ENCODE results near the gene PRR14L. TPM values are rescaled to one million over a fixed set of nuclear protein-coding genes. Genes with fewer than 3 reads are reported as not detected.
"Not testable (repeated sequence)": the region's sequence is repeated elsewhere in the genome, so short reads cannot be mapped to it uniquely, and the experiment has no call there.

PRR14L gene
- total RNA-seq, 2 experiments from 2014 or later = 45.2 to 45.6 TPM

DNA sequence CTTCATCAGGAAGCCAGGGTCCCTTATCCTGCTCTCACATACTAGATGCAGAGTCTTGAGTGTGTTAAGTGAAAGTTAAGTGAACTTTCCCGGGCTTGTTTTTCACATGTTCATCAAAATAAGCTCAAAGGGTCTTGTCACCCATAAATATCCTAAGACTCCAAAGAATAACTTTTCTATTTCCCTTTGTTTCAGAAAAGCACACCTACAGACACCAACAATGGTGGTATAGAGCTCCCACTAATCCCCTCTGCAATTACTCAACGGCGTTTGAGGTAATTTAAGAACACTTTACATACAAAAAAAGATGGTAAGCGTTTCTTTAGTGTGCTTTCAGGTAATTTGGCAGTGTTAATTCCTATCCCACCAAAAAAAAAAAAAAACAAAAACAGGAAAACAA is 2.5 kb downstream of the PRR14L start:
- POLR2A ChIA-PET = no interaction called here
- CTCF ChIA-PET = no interaction called here

DNA sequence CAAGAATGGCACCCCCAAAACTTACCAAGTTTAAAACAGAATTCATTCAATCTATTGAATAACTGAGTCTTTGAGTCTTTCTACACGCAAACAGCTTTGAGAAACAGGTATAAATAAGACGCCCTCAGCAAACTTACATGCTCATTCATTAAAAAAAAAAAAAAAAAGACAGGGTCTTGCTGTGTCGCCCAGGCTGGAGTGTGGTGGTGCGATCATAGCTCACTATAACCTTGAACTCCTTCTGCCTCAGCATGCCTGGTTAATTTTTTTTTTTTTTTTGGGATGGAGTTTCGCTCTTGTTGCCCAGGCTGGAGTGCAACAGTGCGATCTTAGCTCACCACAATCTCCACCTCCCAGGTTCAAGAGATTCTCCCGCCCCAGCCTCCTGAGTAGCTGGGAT is 6.1 kb downstream of the PRR14L start:
- CTCF ChIA-PET = interaction anchor here (0.7 to 1.2 kb wide), 2 partner anchors 10 to 303 kb away, joined by 3 read pairs; partner anchors contain the start of gene DEPDC5
- POLR2A ChIA-PET = interaction anchor here (0.6 kb wide), 1 partner anchor 63 kb away, joined by 3 read pairs; no protein-coding TSS in a partner anchor

- ChIA-PET CTCF (interaction anchor here (1.2 kb wide), 1 partner anchor 11 kb away, joined by 3 read pairs; the partner anchor contains the start of gene DEPDC5), POLR2A (interaction anchor here (0.6 kb wide), 1 partner anchor 199 kb away, joined by 3 read pairs; no protein-coding TSS in a partner anchor)
Observed at GRCh38 chr22:31742682-31743081, 7.2 kb downstream of the PRR14L start.

GRCh38 chr22:31742115-31742514 is 7.8 kb downstream of the PRR14L start:
- CTCF ChIA-PET = interaction anchor here (0.6 kb wide), 1 partner anchor 20 kb away, joined by 3 read pairs; no protein-coding TSS in a partner anchor
- POLR2A ChIA-PET = interaction anchor here (0.6 kb wide), 1 partner anchor 200 kb away, joined by 3 read pairs; no protein-coding TSS in a partner anchor

GRCh38 chr22:31740314-31740713 is 9.6 kb downstream of the PRR14L start:
- CTCF ChIA-PET = not testable (repeated sequence)
- POLR2A ChIA-PET = interaction anchor here (1.2 kb wide), 1 partner anchor 79 kb away, joined by 9 read pairs; no protein-coding TSS in a partner anchor

- ChIA-PET POLR2A (interaction anchor here (1.2 kb wide), 1 partner anchor 78 kb away, joined by 9 read pairs; no protein-coding TSS in a partner anchor), CTCF (no interaction called here)
Observed at GRCh38 chr22:31739795-31740201, 10.1 kb downstream of the PRR14L start.

- CTCF ChIA-PET = no interaction called here
Observed at GRCh38 chr22:31738566-31738965, 11.4 kb downstream of the PRR14L start.

DNA sequence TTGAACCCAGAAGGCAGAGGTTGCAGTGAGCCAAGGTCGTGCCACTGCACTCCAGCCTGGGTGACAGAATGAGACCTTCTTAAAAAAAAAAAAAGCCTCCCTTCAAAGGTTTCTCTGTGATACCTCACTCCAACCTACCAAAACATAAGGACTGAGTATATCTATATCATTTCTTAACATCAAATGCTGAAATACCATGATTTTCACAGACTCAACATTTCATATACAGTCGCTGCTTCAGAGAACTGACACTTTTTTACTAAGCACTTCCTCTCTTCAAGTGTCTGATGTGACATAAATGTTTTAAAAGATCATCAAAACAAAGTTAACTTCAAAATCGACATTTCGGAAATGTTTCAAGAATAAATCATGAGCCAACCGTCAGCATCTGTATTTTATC is 12.0 kb downstream of the PRR14L start:
- ChIA-PET CTCF (no interaction called here), POLR2A (no interaction called here)

More at GRCh38 chr22:31738566-31738965, 11.4 kb downstream of the PRR14L start:
- POLR2A ChIA-PET = no interaction called here

GRCh38 chr22:31736458-31736857 is 13.5 kb downstream of the PRR14L start:
- ChIA-PET CTCF (interaction anchor here (0.7 kb wide), 2 partner anchors 67 to 455 kb away, joined by 3 read pairs; no protein-coding TSS in a partner anchor), POLR2A (interaction anchor here (0.8 kb wide), 1 partner anchor 12 kb away, joined by 5 read pairs; no protein-coding TSS in a partner anchor)

- ChIA-PET POLR2A (no interaction called here), CTCF (no interaction called here)
Observed at GRCh38 chr22:31734512-31734911, 15.4 kb downstream of the PRR14L start.

- ChIA-PET CTCF (interaction anchor here (0.6 kb wide), 1 partner anchor 356 kb away, joined by 4 read pairs; no protein-coding TSS in a partner anchor), POLR2A (no interaction called here)
Observed at GRCh38 chr22:31733580-31734079, 16.3 kb downstream of the PRR14L start.

- ChIA-PET CTCF (interaction anchor here (0.7 kb wide), 1 partner anchor 66 kb away, joined by 3 read pairs; no protein-coding TSS in a partner anchor), POLR2A (no interaction called here)
Observed at GRCh38 chr22:31732089-31732829, 17.7 kb downstream of the PRR14L start.

GRCh38 chr22:31730344-31730711 is 19.6 kb downstream of the PRR14L start:
- POLR2A ChIA-PET = no interaction called here
- CTCF ChIA-PET = no interaction called here

DNA sequence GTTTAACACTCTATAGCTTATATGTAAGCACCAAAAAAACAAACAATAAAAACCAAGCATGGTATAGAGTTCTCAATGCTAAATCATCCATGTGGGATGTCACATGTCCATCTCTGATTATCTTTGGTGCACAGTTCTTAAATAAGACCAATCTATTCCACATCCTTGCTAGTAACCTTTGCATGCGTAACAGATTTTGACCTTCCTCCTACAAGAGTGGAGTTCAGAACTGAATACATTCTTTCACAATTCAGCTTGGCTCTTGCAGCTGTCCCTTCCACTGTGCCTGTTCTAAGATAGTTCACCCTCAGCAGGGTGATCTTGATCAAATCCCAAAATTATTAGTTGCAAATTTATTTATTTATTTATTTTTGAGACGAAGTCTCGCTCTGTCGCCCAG is 21.1 kb downstream of the PRR14L start:
- ChIA-PET POLR2A (no interaction called here), CTCF (interaction anchor here (0.6 kb wide), 1 partner anchor 126 kb away, joined by 3 read pairs; no protein-coding TSS in a partner anchor)

GRCh38 chr22:31726692-31727091 is 23.2 kb downstream of the PRR14L start:
- POLR2A ChIA-PET = no interaction called here
- CTCF ChIA-PET = interaction anchor here (1.4 kb wide), 1 partner anchor 61 kb away, joined by 3 read pairs; no protein-coding TSS in a partner anchor

- ChIA-PET CTCF (no interaction called here), POLR2A (no interaction called here)
Observed at GRCh38 chr22:31723723-31724122, 26.2 kb downstream of the PRR14L start.

- CTCF ChIA-PET = interaction anchor here (0.6 kb wide), 1 partner anchor 32 kb away, joined by 3 read pairs; no protein-coding TSS in a partner anchor
- POLR2A ChIA-PET = no interaction called here
Observed at GRCh38 chr22:31719850-31720471, 30.0 kb downstream of the PRR14L start.

GRCh38 chr22:31715147-31715778 is 34.7 kb downstream of the PRR14L start:
- ChIA-PET CTCF (no interaction called here), POLR2A (no interaction called here)

- CTCF ChIA-PET, POLR2A ChIA-PET: not testable (repeated sequence)
Observed at GRCh38 chr22:31711226-31711625, 38.7 kb downstream of the PRR14L start.

GRCh38 chr22:31707519-31707918 is 42.4 kb downstream of the PRR14L start:
- ChIA-PET POLR2A (no interaction called here), CTCF (interaction anchor here (1.5 kb wide), 1 partner anchor 263 kb away, joined by 3 read pairs; no protein-coding TSS in a partner anchor)
